ENCODE data around the gene KLF6.
A peak's percentile ranks its signal among the peaks of the same experiment; 100 is the strongest.

Gene KLF6

GRCh38 chr10:3777981-3778691 is 6.9 kb downstream of the KLF6 start:
- no peak for DNase-seq
- intact Hi-C loops (cut with DNase I): loop anchor here (5.0 kb wide), 1 partner anchor 541 kb away; no protein-coding TSS in a partner anchor

- intact Hi-C loops (cut with DNase I): loop anchor here (5.0 kb wide), 1 partner anchor 540 kb away; no protein-coding TSS in a partner anchor
- DNase-seq: peak in 1 of 10 donors; percentile 59
Measured at GRCh38 chr10:3776796-3777571, 8.0 kb downstream of the KLF6 start.

- peak in 1 of 10 donors; percentile 75 for DNase-seq
- intact Hi-C loops (cut with DNase I): loop anchor here (5.0 kb wide), 1 partner anchor 539 kb away; no protein-coding TSS in a partner anchor
Measured at GRCh38 chr10:3775696-3776551, 9.1 kb downstream of the KLF6 start.

DNA sequence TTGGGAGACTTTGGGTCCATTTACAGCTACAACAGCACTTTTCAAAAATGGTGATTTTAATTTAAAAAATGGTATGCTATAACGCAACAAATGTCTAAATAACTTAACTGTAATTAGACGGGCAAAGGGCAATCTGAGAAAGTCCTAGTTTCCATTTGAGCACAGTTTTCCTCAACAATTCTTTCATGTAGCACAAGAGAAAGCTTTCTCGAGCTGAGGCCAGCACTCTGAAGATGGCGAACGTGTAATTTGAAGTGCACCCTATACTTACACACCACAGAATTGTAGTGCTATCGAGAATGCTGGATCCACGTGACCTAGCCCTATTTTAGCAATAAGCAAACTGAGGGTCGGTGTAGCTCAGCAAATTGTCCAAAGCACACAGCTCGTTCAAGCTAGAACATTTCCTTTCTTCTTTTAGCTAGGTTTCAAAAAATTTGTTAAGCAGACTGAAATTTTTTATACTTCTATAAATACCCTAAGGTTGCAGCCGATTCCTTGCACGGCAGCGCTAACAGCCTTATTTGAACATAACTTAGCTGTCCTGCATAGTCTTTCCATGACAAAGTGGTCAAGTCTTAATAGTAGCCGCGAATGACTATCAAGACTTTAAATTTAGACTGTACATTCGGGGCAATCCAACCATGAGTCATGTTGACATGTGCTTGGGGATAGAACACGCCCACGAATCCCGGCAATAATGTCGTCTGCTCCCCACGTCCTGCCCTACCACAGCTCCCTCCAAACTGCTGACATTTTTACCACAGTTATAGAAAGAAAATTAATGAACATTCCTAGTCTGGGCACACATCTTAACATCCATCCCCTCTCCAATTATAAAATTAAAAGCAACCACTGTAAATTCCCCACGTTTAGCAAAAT is 10.0 kb downstream of the KLF6 start:
- DNase-seq: peak in 1 of 10 donors; percentile 32
- intact Hi-C loops (cut with DNase I): loop anchor here (5.0 kb wide), 1 partner anchor 538 kb away; no protein-coding TSS in a partner anchor

DNA sequence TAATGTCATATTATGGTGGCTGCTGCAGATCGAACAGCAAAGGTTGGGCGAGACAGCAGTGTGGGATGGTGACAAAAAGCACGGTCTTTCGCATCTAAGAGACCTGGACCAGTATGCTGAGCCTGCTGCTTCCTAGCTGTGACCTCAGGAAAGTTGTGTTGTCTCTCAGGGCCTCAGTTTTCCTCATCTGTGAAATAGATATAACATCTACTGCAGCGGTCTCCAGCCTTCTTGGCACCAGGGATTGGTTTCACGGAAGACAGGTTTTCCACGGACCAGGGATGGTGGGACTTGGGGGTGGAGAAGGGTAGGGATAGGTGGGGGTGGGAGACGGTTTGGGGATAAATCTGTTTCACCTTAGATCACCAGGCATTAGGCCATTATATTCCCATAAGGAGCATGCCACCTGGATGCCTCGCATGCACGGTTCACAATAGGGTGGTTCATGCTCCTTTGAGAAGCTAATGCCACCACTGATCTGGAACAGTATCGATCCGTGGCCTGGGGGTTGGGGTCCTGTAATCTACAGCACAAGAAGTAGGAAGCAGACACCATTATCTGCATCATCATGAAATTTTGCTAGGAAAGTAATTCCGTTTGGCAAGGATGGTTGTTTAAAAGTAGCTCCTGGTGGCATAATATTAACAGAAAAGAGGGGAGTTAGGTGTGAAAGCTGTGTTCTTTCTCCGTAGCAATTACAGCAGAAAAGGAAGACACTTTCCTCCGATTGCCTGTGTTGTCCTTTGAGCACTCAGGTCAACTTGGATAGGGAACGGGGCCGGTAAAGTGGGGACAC is 10.8 kb downstream of the KLF6 start:
- no peak for DNase-seq
- intact Hi-C loops (cut with DNase I): no loop called here

GRCh38 chr10:3773460-3774017 is 11.5 kb downstream of the KLF6 start:
- intact Hi-C loops (cut with DNase I): no loop called here
- DNase-seq: no peak

DNA sequence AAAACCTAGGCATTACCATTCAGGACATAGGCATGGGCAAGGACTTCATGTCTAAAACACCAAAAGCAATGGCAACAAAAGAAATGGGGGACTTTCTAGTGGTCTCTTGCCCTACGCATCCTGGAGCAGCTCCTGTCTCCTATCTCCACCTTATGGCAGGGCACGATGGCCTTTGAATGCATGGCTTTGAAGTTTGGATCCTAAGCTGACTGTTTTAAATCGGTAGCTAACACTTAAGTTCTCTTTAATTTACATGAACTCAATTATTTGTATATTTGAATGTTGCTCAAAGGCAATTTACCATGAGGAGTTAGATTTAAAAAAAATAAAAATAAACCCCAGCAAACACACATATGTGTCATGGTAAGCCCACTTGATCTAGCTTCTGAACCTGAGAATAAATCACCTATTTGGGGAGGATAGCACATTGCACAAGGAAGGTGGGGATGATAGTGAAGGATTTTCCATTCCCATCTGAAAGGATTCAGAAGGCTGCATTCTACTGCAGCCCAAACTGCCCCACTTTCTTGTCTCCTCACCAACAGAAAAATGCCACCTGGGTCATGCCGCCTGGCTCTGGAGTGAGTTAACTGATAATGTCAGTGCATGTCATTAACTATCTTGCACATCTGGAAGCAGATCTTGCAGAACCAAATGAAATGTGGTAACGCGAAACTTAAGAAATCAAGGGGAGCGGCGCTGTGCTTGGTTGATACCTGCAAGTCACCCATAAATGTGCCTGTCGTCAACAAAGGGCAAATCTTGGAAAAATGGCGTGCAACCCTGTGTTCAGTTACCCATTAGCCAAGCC is 12.4 kb downstream of the KLF6 start:
- DNase-seq: no peak

GRCh38 chr10:3770611-3771110 is 14.3 kb downstream of the KLF6 start:
- intact Hi-C loops (cut with DNase I): no loop called here
- DNase-seq: peak in 1 of 10 donors; percentile 54

More for the DNA sequence above, 12.4 kb downstream of the KLF6 start:
- intact Hi-C loops (cut with DNase I): no loop called here

- no peak for DNase-seq
- intact Hi-C loops (cut with DNase I): no loop called here
Measured at GRCh38 chr10:3769556-3769955, 15.5 kb downstream of the KLF6 start.

DNA sequence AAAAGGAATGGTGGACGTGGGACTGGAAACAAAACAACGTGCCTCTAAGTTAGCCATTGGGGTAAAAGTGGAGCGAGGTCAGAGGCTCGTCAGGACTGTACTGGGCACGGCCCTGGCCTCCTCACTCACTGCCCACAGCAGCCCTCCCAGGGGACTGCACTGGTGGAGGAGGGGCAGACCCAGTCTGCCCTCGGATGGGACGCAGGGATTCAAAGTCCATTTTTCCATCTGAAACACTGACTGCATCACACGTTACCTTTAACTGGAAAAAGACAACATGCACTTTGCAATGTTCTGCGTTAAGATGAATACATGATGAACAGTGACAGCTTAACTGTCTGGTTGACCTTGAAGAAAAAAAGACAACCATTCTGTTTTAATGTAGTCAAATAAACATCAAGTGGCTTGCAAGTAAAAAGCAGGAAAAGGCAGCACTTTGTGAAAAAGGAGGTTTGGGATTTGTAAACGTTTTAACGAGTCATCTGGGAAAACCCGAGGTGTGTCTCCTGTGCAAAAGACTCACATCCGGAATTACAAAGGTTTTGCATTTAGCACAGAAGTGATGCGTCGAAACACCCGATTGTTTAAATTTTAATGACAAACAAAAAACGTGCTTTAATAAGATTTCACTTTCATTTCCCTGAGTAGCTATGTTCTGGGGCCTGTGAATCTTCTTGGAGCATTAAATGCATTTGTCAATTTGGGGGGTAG is 18.8 kb downstream of the KLF6 start:
- intact Hi-C loops (cut with DNase I): no loop called here
- DNase-seq: no peak

GRCh38 chr10:3765146-3765545 is 19.9 kb downstream of the KLF6 start:
- DNase-seq: no peak
- intact Hi-C loops (cut with DNase I): no loop called here

DNA sequence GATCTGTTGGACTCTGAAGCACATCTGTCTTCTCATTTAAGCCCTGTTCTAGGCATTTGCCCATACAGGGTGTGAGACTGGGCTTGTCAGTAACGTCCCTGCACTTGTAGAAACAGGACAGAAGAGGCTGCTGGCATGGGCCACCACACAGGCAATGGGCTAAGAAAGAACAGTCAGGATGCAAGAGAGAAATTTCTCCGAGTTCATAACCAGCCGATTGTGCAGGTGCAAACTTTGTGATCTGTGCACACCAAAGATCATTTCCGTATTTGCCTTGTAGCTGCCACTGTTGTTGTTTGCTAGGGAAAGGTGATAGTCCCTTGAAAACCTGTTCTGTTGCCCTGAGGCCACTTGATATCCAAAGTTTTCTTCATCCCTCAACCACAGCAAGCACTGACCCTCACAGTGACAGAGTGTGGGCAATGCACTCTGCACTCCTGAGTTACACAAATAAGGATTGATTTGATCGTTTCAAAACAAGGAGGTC is 20.3 kb downstream of the KLF6 start:
- no peak for DNase-seq
- intact Hi-C loops (cut with DNase I): no loop called here

DNA sequence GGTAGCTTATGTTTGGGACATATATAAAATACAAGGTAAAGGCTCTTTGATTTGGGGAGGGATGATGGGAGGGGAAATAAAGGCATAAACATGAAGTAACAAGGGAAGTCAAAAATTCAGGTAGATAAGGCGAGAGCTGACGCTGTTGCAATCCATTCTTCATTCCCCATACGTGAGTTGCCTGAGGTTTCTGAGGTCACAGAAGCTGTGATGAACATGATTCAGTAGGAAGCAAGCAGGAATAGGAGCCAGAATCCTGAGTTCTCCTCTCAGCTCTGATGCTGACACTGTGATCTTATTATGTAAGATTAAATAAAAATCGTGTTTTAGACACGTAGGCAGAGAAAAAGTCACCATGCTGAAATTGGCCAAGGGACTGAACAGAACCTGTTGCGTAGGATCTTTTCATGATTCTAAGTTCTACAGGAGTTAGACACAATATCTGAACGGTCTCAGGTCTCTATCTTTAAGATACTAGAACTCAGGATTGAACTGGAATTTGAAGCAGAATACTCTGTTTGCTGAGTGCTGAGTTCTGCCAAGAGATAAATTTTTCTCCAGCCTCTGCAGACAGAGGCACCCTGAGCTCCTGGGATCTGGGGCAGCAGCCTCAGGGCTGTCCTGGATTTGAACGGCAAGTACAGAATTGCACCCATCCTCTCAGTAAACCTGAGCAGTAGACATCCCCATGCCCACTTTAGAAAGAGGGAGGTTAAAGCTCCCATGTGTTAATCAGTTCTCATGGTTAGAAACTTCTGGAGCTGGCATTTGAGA is 21.0 kb downstream of the KLF6 start:
- intact Hi-C loops (cut with DNase I): no loop called here
- DNase-seq: no peak

- intact Hi-C loops (cut with DNase I): no loop called here
- DNase-seq: peak in 1 of 10 donors; percentile 70
Measured at GRCh38 chr10:3763035-3763456, 22.0 kb downstream of the KLF6 start.

- intact Hi-C loops (cut with DNase I): no loop called here
Measured at GRCh38 chr10:3762309-3762708, 22.7 kb downstream of the KLF6 start.

GRCh38 chr10:3761904-3762303 is 23.1 kb downstream of the KLF6 start:
- DNase-seq: peak in 1 of 10 donors; percentile 10
- intact Hi-C loops (cut with DNase I): no loop called here

More at GRCh38 chr10:3762309-3762708, 22.7 kb downstream of the KLF6 start:
- no peak for DNase-seq
